ENCODE data around the gene MTRF1. TPM values are rescaled to one million over a fixed set of nuclear protein-coding genes. Genes with fewer than 3 reads are reported as not detected.

Gene MTRF1
- total RNA-seq, 4 donors from 2014 or later, result 8.2 to 16.7 (median 13.3) TPM

GRCh38 chr13:41232578-41233480 is 30.5 kb downstream of the MTRF1 start:
- no peak for TF ChIP-seq POLR2A (IDR thresholded peaks at IDR 0.05)
- no peak for TF ChIP-seq CTCF (IDR thresholded peaks at IDR 0.05 in 4 of 5, conservative IDR thresholded peaks at IDR 0.05 in 1 of 5)
- intact Hi-C loops (cut with DNase I; ENCODE audit: low total_unique reads), result no loop called here
- Histone ChIP-seq H3K9me3 (no peaks in the 10 kb centered on the region), H3K4me3 (no peak overlapping the region), H3K27me3 (no peaks in the 10 kb centered on the region), H3K36me3 (peaks cover 0 to 20% of the 10 kb centered on the region in 2 donors), H3K4me1 (no peaks in the 10 kb centered on the region), H3K27ac (no peak overlapping the region)
- ATAC-seq (no peak), DNase-seq (no peak)
- in situ Hi-C loops (cut with MboI; ENCODE audit: low sequenced_read_pairs in 4 of 4), result no loop called here

GRCh38 chr13:41231786-41232185 is 31.6 kb downstream of the MTRF1 start:
- TF ChIP-seq POLR2A (IDR thresholded peaks at IDR 0.05) (no peak), CTCF (IDR thresholded peaks at IDR 0.05 in 4 of 5, conservative IDR thresholded peaks at IDR 0.05 in 1 of 5) (no peak)
- Histone ChIP-seq H3K4me1 (no peaks in the 10 kb centered on the region), H3K36me3 (peaks cover 0 to 20% of the 10 kb centered on the region in 2 donors), H3K4me3 (no peak overlapping the region), H3K27ac (no peak overlapping the region), H3K9me3 (no peaks in the 10 kb centered on the region), H3K27me3 (no peaks in the 10 kb centered on the region)
- in situ Hi-C loops (cut with MboI; ENCODE audit: low sequenced_read_pairs in 4 of 4), result no loop called here
- ATAC-seq (no peak), DNase-seq (no peak)
- intact Hi-C loops (cut with DNase I; ENCODE audit: low total_unique reads), result no loop called here

- Histone ChIP-seq H3K4me1 (no peaks in the 10 kb centered on the region), H3K27me3 (no peaks in the 10 kb centered on the region), H3K36me3 (peaks cover 0 to 15% of the 10 kb centered on the region in 2 donors), H3K4me3 (no peak overlapping the region), H3K27ac (no peak overlapping the region), H3K9me3 (no peaks in the 10 kb centered on the region)
- TF ChIP-seq POLR2A (IDR thresholded peaks at IDR 0.05), result no peak
- TF ChIP-seq CTCF (IDR thresholded peaks at IDR 0.05 in 4 of 5, conservative IDR thresholded peaks at IDR 0.05 in 1 of 5), result no peak
- in situ Hi-C loops (cut with MboI; ENCODE audit: low sequenced_read_pairs in 4 of 4) (no loop called here), intact Hi-C loops (cut with DNase I; ENCODE audit: low total_unique reads) (no loop called here)
- ATAC-seq (no peak), DNase-seq (no peak)
These were observed 32.2 kb downstream of the MTRF1 start for GRCh38 chr13:41231025-41231677.

DNA sequence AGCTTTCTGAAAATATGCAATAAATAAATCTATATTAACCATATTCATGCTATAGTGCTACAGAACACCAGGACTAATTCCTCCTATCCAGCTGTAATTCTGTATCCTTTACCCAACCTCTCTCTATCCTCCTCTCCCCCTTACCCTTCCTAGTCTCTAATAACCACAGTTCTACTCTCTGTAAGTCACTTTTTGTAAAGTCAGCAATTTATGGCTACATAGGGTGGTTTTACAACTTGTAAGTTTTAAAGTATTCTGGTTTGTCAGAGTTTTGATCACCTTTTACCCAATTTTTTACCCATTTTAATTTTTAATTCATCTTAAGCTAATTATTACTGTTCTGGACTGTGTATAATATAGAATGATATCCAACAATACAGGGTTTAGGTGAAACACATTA is 34.0 kb downstream of the MTRF1 start:
- no peak overlapping the region for H3K4me3 ChIP-seq
- intact Hi-C loops (cut with DNase I; ENCODE audit: low total_unique reads) (no loop called here), in situ Hi-C loops (cut with MboI; ENCODE audit: low sequenced_read_pairs in 4 of 4) (loop anchor here in 1 of 4 donors (10.0 kb wide), 1 partner anchor 155 kb away; no protein-coding TSS in a partner anchor)
- TF ChIP-seq POLR2A (IDR thresholded peaks at IDR 0.05), result no peak
- TF ChIP-seq CTCF (IDR thresholded peaks at IDR 0.05 in 4 of 5, conservative IDR thresholded peaks at IDR 0.05 in 1 of 5), result no peak
- H3K27ac ChIP-seq, result no peak overlapping the region
- no peaks in the 10 kb centered on the region for H3K4me1 ChIP-seq
- H3K36me3 ChIP-seq, result peaks cover 0 to 11% of the 10 kb centered on the region in 2 donors
- H3K9me3 ChIP-seq, result no peaks in the 10 kb centered on the region
- no peak for ATAC-seq
- no peaks in the 10 kb centered on the region for H3K27me3 ChIP-seq
- no peak for DNase-seq
